Stimulated activated CD8-positive, alpha-beta memory T cell treated with anti-CD3 and anti-CD28 coated beads, Interleukin-7, amount 100 ng/mL, for 1 hour (primary cell): ENCODE results near the gene FNDC8.
"Not testable (repeated sequence)": the region's sequence is repeated elsewhere in the genome, so short reads cannot be mapped to it uniquely, and the experiment has no call there.

Experiments
- DNase-seq, 2 donors: peaks; one replicate each; pipeline ENCODE4 v3.0.0-alpha.2; 2020; ENCODE audit warnings: low read depth in 2 of 2

Gene FNDC8

GRCh38 chr17:35142467-35142796 lies 21.0 kb downstream of the FNDC8 start:
- no peak for DNase-seq

DNA sequence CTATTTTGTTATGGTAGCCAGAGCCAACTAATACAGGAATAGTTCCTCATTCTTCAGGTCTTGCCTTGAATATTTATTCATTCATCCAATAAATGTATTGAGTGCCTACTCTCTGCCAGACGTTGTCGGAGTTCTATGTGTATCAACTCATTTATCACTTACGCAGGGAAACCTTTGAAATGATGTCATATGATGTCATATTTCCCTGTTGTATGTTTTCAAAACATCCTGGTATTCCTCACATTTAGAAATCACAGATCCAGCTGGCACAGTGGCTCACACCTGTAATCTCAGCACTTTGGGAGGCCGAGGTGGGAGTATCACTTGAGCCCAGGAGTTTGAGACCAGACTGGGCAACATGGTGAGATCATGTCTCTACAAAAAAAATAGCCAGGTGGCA lies 23.4 kb downstream of the FNDC8 start:
- no peak for DNase-seq

DNA sequence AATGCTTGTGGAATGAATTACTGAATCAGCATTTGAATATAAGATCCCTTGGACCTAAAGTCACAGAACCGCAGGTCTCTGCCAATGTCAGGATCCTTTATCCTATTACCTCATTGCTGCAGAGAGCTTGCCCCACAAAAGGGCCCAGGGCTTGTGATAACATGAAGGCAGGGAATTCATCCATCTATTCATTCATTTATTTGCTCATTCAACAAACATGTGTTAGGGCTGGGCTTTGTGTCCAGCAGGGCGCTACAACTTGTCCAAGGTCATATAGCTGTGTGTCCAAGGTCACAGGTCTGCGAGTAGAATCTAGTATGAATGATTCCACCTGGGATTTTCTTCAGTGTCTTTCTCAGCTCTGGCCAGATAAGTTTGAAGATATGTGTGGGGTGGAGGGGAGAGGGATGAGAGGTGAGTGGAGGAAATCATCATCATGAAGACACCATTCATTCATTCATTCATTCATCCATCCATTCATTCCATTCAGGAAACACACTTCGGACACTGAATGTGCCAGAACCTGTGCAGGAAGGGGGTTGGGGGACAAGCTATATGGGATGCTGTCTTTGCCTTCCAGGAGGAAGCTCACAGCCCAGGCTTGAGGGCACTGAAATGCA lies 24.9 kb downstream of the FNDC8 start:
- no peak for DNase-seq

- no peak for DNase-seq
Measured at GRCh38 chr17:35147375-35147905, 26.0 kb downstream of the FNDC8 start, which contains the start of gene UNC45B. UNC45B (plus strand) TSS chr17:35147817; CDS start chr17:35148264, 447 bp downstream.

- no peak for DNase-seq
Measured at GRCh38 chr17:35148144-35148543, 26.7 kb downstream of the FNDC8 start.

- DNase-seq: no peak
Measured at GRCh38 chr17:35149941-35150340, 28.5 kb downstream of the FNDC8 start.

GRCh38 chr17:35151080-35151479 lies 29.7 kb downstream of the FNDC8 start:
- not testable (repeated sequence) for DNase-seq

DNA sequence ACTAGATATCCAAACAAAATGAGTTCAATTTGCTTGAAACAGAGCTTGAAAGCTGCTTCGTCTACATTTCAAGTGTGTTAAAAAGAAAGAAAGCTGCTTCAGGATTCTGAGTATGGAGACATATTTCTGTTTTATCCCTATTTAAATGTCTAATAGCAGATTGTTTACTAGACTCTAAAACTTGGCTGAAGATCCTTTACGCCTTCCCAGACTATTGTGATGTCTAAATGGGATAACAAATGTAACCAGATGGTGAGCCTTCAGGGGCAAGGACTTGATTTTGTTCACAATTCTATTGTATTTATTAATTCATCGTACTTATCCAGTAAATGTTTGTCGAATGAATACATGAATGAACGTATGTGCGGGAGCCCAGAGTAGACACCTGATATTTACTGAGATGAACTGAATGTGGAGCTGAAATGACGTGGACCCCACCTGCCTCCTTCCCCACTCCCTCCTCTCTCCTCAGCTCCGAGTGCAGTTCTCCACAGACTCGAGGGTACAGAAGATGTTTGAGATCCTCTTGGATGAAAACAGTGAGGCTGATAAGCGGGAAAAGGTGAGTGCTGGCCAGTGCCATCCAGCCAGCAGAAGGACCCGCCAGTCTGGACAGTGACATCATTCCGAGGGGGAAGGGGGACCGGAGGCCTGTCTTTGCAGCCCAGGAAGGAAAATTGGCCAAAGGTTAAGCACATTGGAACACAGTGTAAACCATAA lies 31.2 kb downstream of the FNDC8 start:
- no peak for DNase-seq

- no peak for DNase-seq
Measured at GRCh38 chr17:35154196-35155165, 33.1 kb downstream of the FNDC8 start.

DNA sequence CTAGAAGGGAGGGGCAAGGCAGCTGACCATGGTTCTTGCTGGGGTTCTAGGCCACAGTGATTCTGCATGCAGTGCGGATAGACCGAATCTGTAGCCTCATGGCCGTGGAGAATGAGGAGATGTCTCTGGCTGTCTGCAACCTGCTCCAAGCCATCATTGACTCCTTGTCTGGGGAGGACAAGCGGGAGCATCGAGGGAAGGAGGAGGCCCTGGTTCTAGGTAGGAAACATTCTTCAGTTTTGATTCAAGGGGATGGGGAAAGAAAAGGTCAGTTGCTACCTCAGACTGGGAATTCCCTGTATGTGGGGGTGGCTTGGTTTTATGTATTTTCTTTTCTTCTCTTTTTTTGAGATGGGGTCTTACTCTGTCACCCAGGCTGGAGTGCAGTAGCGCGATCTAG lies 33.8 kb downstream of the FNDC8 start:
- no peak for DNase-seq

- no peak for DNase-seq
Measured at GRCh38 chr17:35159940-35160339, 38.5 kb downstream of the FNDC8 start.

DNA sequence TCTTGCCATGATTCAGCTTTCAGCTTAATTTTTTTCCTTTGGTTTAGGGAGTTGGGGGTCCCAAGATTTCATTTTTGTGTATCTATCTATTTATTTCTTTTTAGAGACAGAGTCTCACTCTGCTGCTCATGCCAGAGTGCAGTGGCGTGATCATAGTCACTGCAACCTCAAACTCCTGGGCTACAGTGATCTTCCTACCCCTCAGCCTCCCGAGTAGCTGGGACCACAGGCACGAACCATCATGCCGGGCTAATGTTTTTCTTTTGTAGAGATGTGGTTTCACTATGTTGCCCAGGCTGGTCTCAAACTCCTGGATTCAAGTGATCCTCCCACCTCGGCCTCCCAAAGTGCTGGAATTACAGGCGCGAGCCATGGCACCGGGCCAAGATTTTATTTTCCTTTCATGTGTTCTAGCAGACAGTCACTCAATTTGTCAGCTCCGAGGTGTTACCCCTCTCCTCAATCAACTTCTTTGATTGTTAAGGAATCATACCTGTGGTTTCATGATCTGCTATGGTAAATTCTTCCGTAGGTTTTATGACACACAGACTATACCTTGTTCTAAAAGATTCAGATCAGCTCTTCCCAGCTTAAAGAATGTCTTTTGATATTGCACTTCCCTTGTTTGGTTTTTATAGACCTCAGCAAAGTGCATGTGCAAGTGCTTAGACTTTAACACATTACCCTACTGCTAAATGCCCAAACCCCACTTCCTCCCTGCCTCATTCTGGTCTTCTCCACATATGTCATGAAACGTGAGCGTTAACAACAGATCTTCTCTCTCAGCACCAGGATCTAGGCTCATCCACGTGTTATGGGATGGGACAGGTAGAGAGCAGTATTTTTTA lies 39.2 kb downstream of the FNDC8 start:
- DNase-seq: no peak

DNA sequence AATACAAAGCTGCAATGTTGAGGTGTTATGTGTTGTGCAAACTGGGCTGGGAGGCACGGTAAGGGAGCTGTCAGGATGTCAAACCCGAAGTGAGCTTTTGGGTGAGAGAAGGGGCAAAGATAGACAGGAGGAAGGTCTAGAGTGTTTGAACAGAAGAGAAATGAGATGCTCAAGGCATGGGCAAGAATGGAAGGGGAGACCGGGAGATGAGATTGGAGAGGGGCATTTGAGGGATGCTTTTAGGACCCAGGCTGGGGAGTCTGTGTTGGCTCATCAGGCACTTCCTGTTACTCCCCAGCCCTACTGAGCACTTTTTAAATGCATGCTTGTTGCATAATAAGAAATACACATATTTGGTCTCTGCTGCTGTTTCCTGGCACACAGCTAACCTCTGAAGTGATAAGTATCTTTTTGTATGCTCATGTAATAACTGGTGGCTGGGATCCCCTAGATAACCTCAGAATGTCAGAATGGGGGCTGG lies 39.9 kb downstream of the FNDC8 start:
- no peak for DNase-seq

- DNase-seq: no peak
Measured at GRCh38 chr17:35162755-35163154, 41.3 kb downstream of the FNDC8 start.

- DNase-seq: no peak
Measured at GRCh38 chr17:35163886-35164285, 42.5 kb downstream of the FNDC8 start.

- no peak for DNase-seq
Measured at GRCh38 chr17:35164716-35165115, 43.3 kb downstream of the FNDC8 start.

DNA sequence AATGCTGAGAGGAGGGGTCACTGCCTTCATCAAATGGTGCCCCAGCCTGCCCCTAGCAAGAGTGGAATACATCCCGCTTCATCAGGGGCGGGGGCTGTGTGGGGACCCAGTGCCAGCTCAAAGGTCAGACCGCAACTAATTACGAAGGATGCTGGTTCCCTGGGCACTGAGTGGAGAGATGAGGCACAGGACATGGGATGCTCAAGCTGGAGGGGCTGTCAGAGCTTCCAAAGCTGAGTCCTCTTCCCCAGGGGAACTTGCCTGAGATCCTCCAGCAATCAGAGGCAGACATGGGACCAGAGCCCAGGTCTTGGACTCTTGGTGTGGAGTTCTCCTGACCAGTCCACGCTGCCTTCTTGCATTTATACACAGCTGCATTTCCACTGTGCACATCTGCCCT lies 45.1 kb downstream of the FNDC8 start:
- no peak for DNase-seq

GRCh38 chr17:35167046-35167445 lies 45.6 kb downstream of the FNDC8 start:
- DNase-seq: no peak

DNA sequence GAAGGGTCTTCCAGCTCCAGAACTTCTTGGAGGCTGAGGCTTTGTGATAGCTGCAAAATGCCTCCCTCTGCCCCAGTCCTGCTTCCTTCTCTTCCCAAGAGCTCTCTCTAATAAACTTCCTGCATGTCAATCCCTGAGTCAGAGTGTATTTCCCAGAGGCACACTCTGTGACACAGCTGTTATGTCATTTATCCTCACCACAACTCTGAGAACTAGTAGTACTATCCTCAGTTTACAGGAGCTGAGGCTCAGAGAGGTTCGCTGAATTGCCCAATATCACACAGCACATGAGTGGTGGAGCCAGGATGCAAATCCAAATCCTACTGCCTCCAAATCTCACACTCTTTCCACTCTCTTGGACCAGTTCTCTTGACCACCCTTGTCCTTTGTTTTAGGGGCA lies 46.3 kb downstream of the FNDC8 start:
- no peak for DNase-seq

DNA sequence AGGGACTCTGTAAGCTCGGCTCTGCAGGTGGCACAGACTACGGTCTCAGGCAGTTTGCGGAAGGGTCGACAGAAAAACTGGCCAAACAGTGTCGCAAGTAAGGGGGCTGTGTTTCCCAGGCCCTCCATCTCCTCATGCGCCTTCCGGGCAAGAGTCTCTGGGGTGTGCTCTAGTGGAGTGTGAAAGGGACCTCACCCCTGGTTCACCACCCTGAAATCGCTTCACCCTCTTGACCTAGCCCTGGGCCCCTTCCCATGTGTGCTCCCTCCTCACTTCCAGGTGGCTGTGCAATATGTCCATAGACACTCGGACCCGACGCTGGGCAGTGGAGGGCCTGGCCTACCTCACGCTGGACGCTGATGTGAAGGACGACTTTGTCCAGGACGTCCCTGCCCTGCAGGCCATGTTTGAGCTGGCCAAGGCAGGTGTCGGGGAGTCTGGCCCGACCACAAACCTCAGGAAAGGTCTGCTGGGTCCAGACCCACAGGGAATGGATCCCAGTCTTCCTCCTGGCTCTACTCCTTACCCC lies 48.5 kb downstream of the FNDC8 start:
- DNase-seq: no peak
